Measurements from ENCODE around the gene MYO9B. TPM values are rescaled to one million over a fixed set of nuclear protein-coding genes. Genes with fewer than 3 reads are reported as not detected.

The MYO9B gene
- total and polyA plus RNA-seq, 2 of the 13 experiments (the other 11 are each of a cell fraction or from before 2014, with no cell fraction given) = 18.0 to 18.3 TPM

GRCh38 chr19:17074634-17075034, 943 bp upstream of the MYO9B start (continued):
- TF ChIP-seq ZSCAN5A (CRISPR knock-in tag; IDR thresholded peaks at IDR 0.05; ENCODE audit: borderline replicate concordance) (no peak), PRDM15 (CRISPR knock-in tag; IDR thresholded peaks at IDR 0.05) (no peak), HDAC2 (CRISPR knock-in tag; IDR thresholded peaks at IDR 0.05) (no peak), MEIS1 (CRISPR knock-in tag; IDR thresholded peaks at IDR 0.05; ENCODE audit: borderline replicate concordance) (no peak), FOXO1 (CRISPR knock-in tag; IDR thresholded peaks at IDR 0.05) (no peak), IRF1 (CRISPR knock-in tag; IDR thresholded peaks at IDR 0.05; ENCODE audit: low read depth) (0 out of 2 replicates have a peak, but pooled peaks have one; percentile 17), RXRA (CRISPR knock-in tag; IDR thresholded peaks at IDR 0.05) (no peak), ZNF782 (CRISPR knock-in tag; IDR thresholded peaks at IDR 0.05; ENCODE audit: borderline replicate concordance) (0 out of 2 replicates have a peak, but pooled peaks have one; percentile 87), ZBTB26 (CRISPR knock-in tag; IDR thresholded peaks at IDR 0.05; ENCODE audit: borderline replicate concordance) (no peak), KLF15 (CRISPR knock-in tag; IDR thresholded peaks at IDR 0.05; ENCODE audit: borderline replicate concordance) (no peak), AFF4 (CRISPR knock-in tag; IDR thresholded peaks at IDR 0.05) (no peak), JDP2 (CRISPR knock-in tag; IDR thresholded peaks at IDR 0.05; ENCODE audit: borderline replicate concordance) (no peak), ZNF180 (CRISPR knock-in tag; IDR thresholded peaks at IDR 0.05; ENCODE audit: borderline replicate concordance, low read depth) (no peak)
- TF ChIP-seq, protein P1, sequence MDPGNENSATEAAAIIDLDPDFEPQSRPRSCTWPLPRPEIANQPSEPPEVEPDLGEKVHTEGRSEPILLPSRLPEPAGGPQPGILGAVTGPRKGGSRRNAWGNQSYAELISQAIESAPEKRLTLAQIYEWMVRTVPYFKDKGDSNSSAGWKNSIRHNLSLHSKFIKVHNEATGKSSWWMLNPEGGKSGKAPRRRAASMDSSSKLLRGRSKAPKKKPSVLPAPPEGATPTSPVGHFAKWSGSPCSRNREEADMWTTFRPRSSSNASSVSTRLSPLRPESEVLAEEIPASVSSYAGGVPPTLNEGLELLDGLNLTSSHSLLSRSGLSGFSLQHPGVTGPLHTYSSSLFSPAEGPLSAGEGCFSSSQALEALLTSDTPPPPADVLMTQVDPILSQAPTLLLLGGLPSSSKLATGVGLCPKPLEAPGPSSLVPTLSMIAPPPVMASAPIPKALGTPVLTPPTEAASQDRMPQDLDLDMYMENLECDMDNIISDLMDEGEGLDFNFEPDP (CRISPR knock-in tag; conservative IDR thresholded peaks at IDR 0.05) = no peak
- TF ChIP-seq, protein P2, sequence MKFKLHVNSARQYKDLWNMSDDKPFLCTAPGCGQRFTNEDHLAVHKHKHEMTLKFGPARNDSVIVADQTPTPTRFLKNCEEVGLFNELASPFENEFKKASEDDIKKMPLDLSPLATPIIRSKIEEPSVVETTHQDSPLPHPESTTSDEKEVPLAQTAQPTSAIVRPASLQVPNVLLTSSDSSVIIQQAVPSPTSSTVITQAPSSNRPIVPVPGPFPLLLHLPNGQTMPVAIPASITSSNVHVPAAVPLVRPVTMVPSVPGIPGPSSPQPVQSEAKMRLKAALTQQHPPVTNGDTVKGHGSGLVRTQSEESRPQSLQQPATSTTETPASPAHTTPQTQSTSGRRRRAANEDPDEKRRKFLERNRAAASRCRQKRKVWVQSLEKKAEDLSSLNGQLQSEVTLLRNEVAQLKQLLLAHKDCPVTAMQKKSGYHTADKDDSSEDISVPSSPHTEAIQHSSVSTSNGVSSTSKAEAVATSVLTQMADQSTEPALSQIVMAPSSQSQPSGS (CRISPR knock-in tag; IDR thresholded peaks at IDR 0.05) = no peak
